GM23338 (cell line): ENCODE measurements around the gene GFOD1. TPM values are rescaled to one million over a fixed set of nuclear protein-coding genes. Genes with fewer than 3 reads are reported as not detected.

Experiments
- ATAC-seq: fragments of 200-7000 bp; cut with Tn5 transposase; 3 replicates; pipeline ENCODE4 v1.9.1; 2020
- DNase-seq: peaks from one replicate; pipeline ENCODE4 v3.0.0-alpha.2; 2015; ENCODE audit warnings: low spot score
- H2AFZ ChIP-seq: fragments of 200-600 bp; sonication (generic); 2 replicates; pipeline ENCODE4 v1.8.0; 2016; ENCODE audit warnings: antibody characterized with exemption, mild to moderate bottlenecking, moderate library complexity
- H3F3A ChIP-seq: fragments of 200-600 bp; sonication (generic); replicated peaks from 2 replicates; pipeline ENCODE4 v1.8.0; 2017; ENCODE audit warnings: antibody characterized with exemption, mixed run types, low read depth
- H3K27ac ChIP-seq: fragments of 200-600 bp; sonication (generic); 2 replicates; pipeline ENCODE4 v1.6.1; 2016; ENCODE audit warnings: low read depth
- H3K27me3 ChIP-seq: fragments of 200-600 bp; sonication (generic); 2 replicates; pipeline ENCODE4 v1.8.0; 2016; ENCODE audit warnings: mild to moderate bottlenecking, mixed run types, moderate library complexity; ENCODE audit not compliant: insufficient read depth
- H3K36me3 ChIP-seq: fragments of 200-600 bp; sonication (generic); 2 replicates; pipeline ENCODE4 v1.8.0; 2016; ENCODE audit warnings: mild to moderate bottlenecking; ENCODE audit not compliant: insufficient read depth
- H3K4me1 ChIP-seq: fragments of 200-600 bp; sonication (generic); 2 replicates; pipeline ENCODE4 v1.8.0; 2016; ENCODE audit warnings: mild to moderate bottlenecking, moderate library complexity; ENCODE audit not compliant: insufficient read depth
- H3K4me2 ChIP-seq: fragments of 200-600 bp; sonication (generic); 2 replicates; pipeline ENCODE4 v1.7.1; 2017; ENCODE audit warnings: mixed run types
- H3K4me3 ChIP-seq: fragments of 200-600 bp; sonication (generic); 2 replicates; pipeline ENCODE4 v1.6.1; 2016; ENCODE audit warnings: mixed run types
- H3K79me2 ChIP-seq: fragments of 200-600 bp; sonication (generic); replicated peaks from 2 replicates; pipeline ENCODE4 v1.8.0; 2017; ENCODE audit warnings: mild to moderate bottlenecking; ENCODE audit not compliant: insufficient read depth
- H3K9me2 ChIP-seq: fragments of 200-600 bp; sonication (generic); 2 replicates; pipeline ENCODE4 v1.8.0; 2017; ENCODE audit not compliant: insufficient read depth
- H4K20me1 ChIP-seq: fragments of 200-600 bp; sonication (generic); replicated peaks from 2 replicates; pipeline ENCODE4 v1.8.0; 2017; ENCODE audit warnings: mild to moderate bottlenecking; ENCODE audit not compliant: insufficient read depth
- H3K27ac Mint-ChIP-seq: 2 replicates; pipeline ENCODE4 v1.8.0; 2020; ENCODE audit warnings: inconsistent platforms, mild to moderate bottlenecking, moderate library complexity, mixed read lengths
- H3K27me3 Mint-ChIP-seq: 3 replicates; pipeline ENCODE4 v1.8.0; 2022; ENCODE audit warnings: low read depth, mild to moderate bottlenecking, moderate library complexity, mixed read lengths, inconsistent platforms; ENCODE audit not compliant: insufficient read depth, poor library complexity
- H3K36me3 Mint-ChIP-seq: 3 replicates; pipeline ENCODE4 v1.8.0; 2021; ENCODE audit warnings: low read depth, mild to moderate bottlenecking, inconsistent platforms, moderate library complexity, mixed read lengths
- H3K4me1 Mint-ChIP-seq: 3 replicates; pipeline ENCODE4 v1.8.0; 2020; ENCODE audit warnings: mild to moderate bottlenecking, inconsistent platforms, mixed read lengths
- H3K4me3 Mint-ChIP-seq: 3 replicates; pipeline ENCODE4 v1.8.0; 2021; ENCODE audit warnings: moderate library complexity, mild to moderate bottlenecking, inconsistent platforms, mixed read lengths
- H3K9me3 Mint-ChIP-seq: 3 replicates; pipeline ENCODE4 v1.8.0; 2020; ENCODE audit warnings: moderate library complexity, mild to moderate bottlenecking, inconsistent platforms, mixed read lengths
- CREB1 ChIP-seq: fragments of 250-450 bp; sonication (Bioruptor Pico); IDR thresholded peaks from 2 replicates; pipeline ENCODE4 v1.5.0; 2020; ENCODE audit warnings: low read depth, mild to moderate bottlenecking, moderate library complexity
- EZH2 ChIP-seq: fragments of 200-600 bp; sonication (generic); IDR thresholded peaks from one replicate; pipeline ENCODE4 v1.8.0; 2017; ENCODE audit warnings: antibody characterized with exemption, mild to moderate bottlenecking, low read depth; ENCODE audit not compliant: unreplicated experiment
- EZH2phosphoT487 ChIP-seq: fragments of 200-600 bp; sonication (generic); IDR thresholded peaks from one replicate; pipeline ENCODE4 v1.8.1; 2018; ENCODE audit warnings: antibody characterized with exemption; ENCODE audit not compliant: unreplicated experiment
- POLR2AphosphoS5 ChIP-seq: IDR thresholded peaks from 2 replicates; pipeline ENCODE4 v1.6.1; 2016; ENCODE audit warnings: antibody characterized with exemption, low read depth
- polyA plus RNA-seq: library from polyadenylated mRNA; unstranded; fragments of >200 nt; fragmentation: Nextera tagmentation; extraction: Ambion mirVana; gene quantifications from 2 replicates; pipeline ENCODE4 v1.2.1, GENCODE V29; 2016
- total RNA-seq: library from RNA; depleted of rRNA; stranded (reverse); fragments of >200 nt; shearing (Covaris generic); gene quantifications from 2 replicates; pipeline ENCODE4 v1.2.3, GENCODE V29; 2014
- TF ChIP-seq, protein P1 (sequence below), 2 experiments: fragments of 200-600 bp in 1 of 2; sonication (generic) in 1 of 2; conservative IDR thresholded peaks; 2 replicates each; pipeline versions ENCODE4 v1.5.1 to v1.6.1; 2016 to 2017; ENCODE audit warnings: antibody characterized with exemption in 2 of 2, low read depth in 2 of 2, mild to moderate bottlenecking in 2 of 2, moderate library complexity in 1 of 2
- TF ChIP-seq, protein P2 (sequence below): IDR thresholded peaks from 2 replicates; pipeline ENCODE4 v1.6.1; 2016; ENCODE audit warnings: antibody characterized with exemption
- TF ChIP-seq, protein P3 (sequence below): fragments of 250-450 bp; sonication (Bioruptor Pico); IDR thresholded peaks from 2 replicates; pipeline ENCODE4 v1.5.0; 2020; ENCODE audit warnings: mild to moderate bottlenecking, moderate library complexity

Gene GFOD1
- total and polyA plus RNA-seq, 2 experiments from 2014 or later = 4.9 to 12.8 TPM

DNA sequence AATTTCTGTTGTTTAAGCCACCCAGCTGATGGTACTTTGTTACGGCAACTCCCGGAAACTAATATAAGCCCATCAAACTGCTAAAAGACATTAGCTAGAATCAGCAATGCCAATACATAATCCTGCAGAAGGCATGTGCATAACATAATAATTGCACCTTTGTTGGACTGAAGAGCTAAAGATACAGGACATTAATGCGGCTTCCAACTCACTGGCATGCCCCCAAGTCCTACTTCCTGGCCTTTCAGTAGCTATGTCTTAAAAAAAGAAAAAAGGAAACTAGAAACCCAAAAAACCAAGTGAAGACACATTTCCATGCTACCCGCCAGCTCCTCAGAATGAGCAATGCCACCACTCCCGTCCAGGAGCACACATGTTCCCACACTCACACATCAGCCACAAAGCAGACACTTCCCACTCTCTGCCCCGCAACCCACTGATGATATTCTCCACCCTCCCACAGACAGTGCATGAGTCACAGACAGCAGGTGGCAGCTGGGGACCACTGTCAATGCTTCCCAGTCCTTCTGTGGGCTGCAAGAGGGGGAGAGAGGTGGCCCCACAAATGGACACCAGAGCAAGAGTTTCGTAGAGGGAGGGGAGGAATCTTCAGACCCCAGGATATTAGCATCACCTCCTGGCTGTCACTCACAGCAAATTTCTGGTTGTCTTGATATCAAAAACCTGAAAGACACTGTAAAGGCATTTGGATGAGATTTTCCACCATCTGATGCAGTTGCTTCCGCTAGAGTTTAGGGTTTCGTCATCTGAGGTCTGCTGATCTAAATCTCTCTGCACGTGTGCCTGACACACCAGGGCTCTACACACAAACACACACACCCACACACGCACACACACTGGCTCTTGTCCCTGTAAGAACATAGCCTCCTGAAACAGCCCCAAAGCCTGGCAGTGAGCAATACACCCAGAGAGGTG lies 32.8 kb downstream of the GFOD1 start:
- H3F3A ChIP-seq = no peaks in the 10 kb centered on the region
- Mint-ChIP-seq H3K9me3 (0 out of 3 replicates have a peak, but pooled peaks cover 2% of the 10 kb centered on the region), H3K27ac (peak overlapping the region; percentile 57), H3K4me1 (peaks cover 29% of the 10 kb centered on the region), H3K4me3 (no peak overlapping the region), H3K27me3 (peaks cover 16% of the 10 kb centered on the region), H3K36me3 (peaks cover 5% of the 10 kb centered on the region)
- TF ChIP-seq CREB1 (CRISPR knock-in tag) = no peak
- TF ChIP-seq, protein P1, sequence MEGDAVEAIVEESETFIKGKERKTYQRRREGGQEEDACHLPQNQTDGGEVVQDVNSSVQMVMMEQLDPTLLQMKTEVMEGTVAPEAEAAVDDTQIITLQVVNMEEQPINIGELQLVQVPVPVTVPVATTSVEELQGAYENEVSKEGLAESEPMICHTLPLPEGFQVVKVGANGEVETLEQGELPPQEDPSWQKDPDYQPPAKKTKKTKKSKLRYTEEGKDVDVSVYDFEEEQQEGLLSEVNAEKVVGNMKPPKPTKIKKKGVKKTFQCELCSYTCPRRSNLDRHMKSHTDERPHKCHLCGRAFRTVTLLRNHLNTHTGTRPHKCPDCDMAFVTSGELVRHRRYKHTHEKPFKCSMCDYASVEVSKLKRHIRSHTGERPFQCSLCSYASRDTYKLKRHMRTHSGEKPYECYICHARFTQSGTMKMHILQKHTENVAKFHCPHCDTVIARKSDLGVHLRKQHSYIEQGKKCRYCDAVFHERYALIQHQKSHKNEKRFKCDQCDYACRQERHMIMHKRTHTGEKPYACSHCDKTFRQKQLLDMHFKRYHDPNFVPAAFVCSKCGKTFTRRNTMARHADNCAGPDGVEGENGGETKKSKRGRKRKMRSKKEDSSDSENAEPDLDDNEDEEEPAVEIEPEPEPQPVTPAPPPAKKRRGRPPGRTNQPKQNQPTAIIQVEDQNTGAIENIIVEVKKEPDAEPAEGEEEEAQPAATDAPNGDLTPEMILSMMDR (conservative IDR thresholded peaks at IDR 0.05; ENCODE audit: low read depth in 2 of 2) = peak in 1 of 2 experiments; percentile 41; a peak in 2 of 4 replicates
- H3K4me2 ChIP-seq = no peak overlapping the region
- 0 out of 2 replicates have a peak, but pooled peaks cover 4% of the 10 kb centered on the region for H3K9me2 ChIP-seq
- no peak overlapping the region for H3K4me3 ChIP-seq
- peaks cover under 1% of the 10 kb centered on the region; the same call in 1 of the 2 replicates for H3K79me2 ChIP-seq
- no peak for ATAC-seq
- no peak for DNase-seq
- peaks cover 9% of the 10 kb centered on the region; the same call in 1 of the 2 replicates for H3K4me1 ChIP-seq
- 0 out of 2 replicates have a peak overlapping the region, but pooled peaks have one; percentile 17 for H3K27ac ChIP-seq
- H2AFZ ChIP-seq = no peak overlapping the region
- no peaks in the 10 kb centered on the region for H3K36me3 ChIP-seq
- H3K27me3 ChIP-seq = no peaks in the 10 kb centered on the region
- no peaks in the 10 kb centered on the region; the same call in 1 of the 2 replicates for H4K20me1 ChIP-seq

DNA sequence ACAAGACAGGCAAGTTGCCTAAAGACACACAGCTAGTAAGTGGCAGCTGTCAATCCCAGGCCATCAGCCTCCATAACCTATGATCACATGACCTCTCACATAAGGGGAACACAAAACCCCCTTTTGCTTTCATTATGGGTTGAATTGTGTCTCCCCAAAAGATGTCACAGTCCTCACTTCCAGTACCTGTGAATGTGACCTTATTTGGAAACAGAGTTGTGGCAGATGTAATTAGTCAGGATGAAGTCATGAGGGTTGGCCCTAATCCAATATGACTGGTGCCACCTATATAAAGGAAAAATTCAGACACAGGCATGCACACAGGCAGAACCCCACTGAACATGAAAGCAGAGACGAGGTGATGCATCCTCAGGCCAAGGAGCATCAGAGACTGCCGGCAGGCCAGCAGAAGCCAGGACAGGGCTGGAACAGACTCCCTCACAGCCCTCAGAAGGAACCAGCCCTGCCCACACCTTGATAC lies 33.6 kb downstream of the GFOD1 start:
- H3K4me2 ChIP-seq = no peak overlapping the region
- H3K27ac ChIP-seq = no peak overlapping the region
- DNase-seq = no peak
- TF ChIP-seq, protein P2, sequence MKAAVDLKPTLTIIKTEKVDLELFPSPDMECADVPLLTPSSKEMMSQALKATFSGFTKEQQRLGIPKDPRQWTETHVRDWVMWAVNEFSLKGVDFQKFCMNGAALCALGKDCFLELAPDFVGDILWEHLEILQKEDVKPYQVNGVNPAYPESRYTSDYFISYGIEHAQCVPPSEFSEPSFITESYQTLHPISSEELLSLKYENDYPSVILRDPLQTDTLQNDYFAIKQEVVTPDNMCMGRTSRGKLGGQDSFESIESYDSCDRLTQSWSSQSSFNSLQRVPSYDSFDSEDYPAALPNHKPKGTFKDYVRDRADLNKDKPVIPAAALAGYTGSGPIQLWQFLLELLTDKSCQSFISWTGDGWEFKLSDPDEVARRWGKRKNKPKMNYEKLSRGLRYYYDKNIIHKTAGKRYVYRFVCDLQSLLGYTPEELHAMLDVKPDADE = no peak
- TF ChIP-seq EZH2phosphoT487 (no peak), POLR2AphosphoS5 (no peak), EZH2 (no peak), CREB1 (CRISPR knock-in tag) (no peak)
- TF ChIP-seq, protein P3, sequence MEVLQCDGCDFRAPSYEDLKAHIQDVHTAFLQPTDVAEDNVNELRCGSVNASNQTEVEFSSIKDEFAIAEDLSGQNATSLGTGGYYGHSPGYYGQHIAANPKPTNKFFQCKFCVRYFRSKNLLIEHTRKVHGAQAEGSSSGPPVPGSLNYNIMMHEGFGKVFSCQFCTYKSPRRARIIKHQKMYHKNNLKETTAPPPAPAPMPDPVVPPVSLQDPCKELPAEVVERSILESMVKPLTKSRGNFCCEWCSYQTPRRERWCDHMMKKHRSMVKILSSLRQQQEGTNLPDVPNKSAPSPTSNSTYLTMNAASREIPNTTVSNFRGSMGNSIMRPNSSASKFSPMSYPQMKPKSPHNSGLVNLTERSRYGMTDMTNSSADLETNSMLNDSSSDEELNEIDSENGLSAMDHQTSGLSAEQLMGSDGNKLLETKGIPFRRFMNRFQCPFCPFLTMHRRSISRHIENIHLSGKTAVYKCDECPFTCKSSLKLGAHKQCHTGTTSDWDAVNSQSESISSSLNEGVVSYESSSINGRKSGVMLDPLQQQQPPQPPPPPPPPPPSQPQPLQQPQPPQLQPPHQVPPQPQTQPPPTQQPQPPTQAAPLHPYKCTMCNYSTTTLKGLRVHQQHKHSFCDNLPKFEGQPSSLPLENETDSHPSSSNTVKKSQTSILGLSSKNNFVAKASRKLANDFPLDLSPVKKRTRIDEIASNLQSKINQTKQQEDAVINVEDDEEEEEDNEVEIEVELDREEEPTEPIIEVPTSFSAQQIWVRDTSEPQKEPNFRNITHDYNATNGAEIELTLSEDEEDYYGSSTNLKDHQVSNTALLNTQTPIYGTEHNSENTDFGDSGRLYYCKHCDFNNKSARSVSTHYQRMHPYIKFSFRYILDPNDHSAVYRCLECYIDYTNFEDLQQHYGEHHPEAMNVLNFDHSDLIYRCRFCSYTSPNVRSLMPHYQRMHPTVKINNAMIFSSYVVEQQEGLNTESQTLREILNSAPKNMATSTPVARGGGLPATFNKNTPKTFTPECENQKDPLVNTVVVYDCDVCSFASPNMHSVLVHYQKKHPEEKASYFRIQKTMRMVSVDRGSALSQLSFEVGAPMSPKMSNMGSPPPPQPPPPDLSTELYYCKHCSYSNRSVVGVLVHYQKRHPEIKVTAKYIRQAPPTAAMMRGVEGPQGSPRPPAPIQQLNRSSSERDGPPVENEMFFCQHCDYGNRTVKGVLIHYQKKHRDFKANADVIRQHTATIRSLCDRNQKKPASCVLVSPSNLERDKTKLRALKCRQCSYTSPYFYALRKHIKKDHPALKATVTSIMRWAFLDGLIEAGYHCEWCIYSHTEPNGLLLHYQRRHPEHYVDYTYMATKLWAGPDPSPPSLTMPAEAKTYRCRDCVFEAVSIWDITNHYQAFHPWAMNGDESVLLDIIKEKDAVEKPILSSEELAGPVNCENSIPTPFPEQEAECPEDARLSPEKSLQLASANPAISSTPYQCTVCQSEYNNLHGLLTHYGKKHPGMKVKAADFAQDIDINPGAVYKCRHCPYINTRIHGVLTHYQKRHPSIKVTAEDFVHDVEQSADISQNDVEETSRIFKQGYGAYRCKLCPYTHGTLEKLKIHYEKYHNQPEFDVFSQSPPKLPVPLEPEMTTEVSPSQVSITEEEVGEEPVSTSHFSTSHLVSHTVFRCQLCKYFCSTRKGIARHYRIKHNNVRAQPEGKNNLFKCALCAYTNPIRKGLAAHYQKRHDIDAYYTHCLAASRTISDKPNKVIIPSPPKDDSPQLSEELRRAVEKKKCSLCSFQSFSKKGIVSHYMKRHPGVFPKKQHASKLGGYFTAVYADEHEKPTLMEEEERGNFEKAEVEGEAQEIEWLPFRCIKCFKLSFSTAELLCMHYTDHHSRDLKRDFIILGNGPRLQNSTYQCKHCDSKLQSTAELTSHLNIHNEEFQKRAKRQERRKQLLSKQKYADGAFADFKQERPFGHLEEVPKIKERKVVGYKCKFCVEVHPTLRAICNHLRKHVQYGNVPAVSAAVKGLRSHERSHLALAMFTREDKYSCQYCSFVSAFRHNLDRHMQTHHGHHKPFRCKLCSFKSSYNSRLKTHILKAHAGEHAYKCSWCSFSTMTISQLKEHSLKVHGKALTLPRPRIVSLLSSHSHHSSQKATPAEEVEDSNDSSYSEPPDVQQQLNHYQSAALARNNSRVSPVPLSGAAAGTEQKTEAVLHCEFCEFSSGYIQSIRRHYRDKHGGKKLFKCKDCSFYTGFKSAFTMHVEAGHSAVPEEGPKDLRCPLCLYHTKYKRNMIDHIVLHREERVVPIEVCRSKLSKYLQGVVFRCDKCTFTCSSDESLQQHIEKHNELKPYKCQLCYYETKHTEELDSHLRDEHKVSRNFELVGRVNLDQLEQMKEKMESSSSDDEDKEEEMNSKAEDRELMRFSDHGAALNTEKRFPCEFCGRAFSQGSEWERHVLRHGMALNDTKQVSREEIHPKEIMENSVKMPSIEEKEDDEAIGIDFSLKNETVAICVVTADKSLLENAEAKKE (CRISPR knock-in tag) = no peak

More for the DNA sequence above, 33.6 kb downstream of the GFOD1 start:
- Mint-ChIP-seq H3K27me3 (peaks cover 16% of the 10 kb centered on the region), H3K4me1 (peaks cover 29% of the 10 kb centered on the region), H3K27ac (no peak overlapping the region), H3K4me3 (no peak overlapping the region), H3K9me3 (0 out of 3 replicates have a peak, but pooled peaks cover 3% of the 10 kb centered on the region), H3K36me3 (peaks cover 8% of the 10 kb centered on the region)
- no peaks in the 10 kb centered on the region for H3K27me3 ChIP-seq
- no peaks in the 10 kb centered on the region; the same call in 1 of the 2 replicates for H4K20me1 ChIP-seq
- no peaks in the 10 kb centered on the region for H3F3A ChIP-seq
- no peak overlapping the region for H2AFZ ChIP-seq
- ATAC-seq = no peak
- 0 out of 2 replicates have a peak, but pooled peaks cover 4% of the 10 kb centered on the region for H3K9me2 ChIP-seq
- H3K79me2 ChIP-seq = no peaks in the 10 kb centered on the region; the same call in 1 of the 2 replicates
- peaks cover 9% of the 10 kb centered on the region; the same call in 1 of the 2 replicates for H3K4me1 ChIP-seq
- no peak overlapping the region for H3K4me3 ChIP-seq
- no peaks in the 10 kb centered on the region for H3K36me3 ChIP-seq
